HG03565 (cell line): ENCODE results near the gene CHL1.
A peak's percentile ranks its signal among the peaks of the same experiment; 100 is the strongest.

Source experiments
- ATAC-seq: cut with Tn5 transposase; IDR thresholded peaks from one replicate; pipeline ENCODE4 v1.9.1; 2021; ENCODE audit warnings: mild to moderate bottlenecking, moderate library complexity; ENCODE audit not compliant: unreplicated experiment

CHL1 gene, protein sequence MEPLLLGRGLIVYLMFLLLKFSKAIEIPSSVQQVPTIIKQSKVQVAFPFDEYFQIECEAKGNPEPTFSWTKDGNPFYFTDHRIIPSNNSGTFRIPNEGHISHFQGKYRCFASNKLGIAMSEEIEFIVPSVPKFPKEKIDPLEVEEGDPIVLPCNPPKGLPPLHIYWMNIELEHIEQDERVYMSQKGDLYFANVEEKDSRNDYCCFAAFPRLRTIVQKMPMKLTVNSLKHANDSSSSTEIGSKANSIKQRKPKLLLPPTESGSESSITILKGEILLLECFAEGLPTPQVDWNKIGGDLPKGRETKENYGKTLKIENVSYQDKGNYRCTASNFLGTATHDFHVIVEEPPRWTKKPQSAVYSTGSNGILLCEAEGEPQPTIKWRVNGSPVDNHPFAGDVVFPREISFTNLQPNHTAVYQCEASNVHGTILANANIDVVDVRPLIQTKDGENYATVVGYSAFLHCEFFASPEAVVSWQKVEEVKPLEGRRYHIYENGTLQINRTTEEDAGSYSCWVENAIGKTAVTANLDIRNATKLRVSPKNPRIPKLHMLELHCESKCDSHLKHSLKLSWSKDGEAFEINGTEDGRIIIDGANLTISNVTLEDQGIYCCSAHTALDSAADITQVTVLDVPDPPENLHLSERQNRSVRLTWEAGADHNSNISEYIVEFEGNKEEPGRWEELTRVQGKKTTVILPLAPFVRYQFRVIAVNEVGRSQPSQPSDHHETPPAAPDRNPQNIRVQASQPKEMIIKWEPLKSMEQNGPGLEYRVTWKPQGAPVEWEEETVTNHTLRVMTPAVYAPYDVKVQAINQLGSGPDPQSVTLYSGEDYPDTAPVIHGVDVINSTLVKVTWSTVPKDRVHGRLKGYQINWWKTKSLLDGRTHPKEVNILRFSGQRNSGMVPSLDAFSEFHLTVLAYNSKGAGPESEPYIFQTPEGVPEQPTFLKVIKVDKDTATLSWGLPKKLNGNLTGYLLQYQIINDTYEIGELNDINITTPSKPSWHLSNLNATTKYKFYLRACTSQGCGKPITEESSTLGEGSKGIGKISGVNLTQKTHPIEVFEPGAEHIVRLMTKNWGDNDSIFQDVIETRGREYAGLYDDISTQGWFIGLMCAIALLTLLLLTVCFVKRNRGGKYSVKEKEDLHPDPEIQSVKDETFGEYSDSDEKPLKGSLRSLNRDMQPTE (N-terminal part only)

DNA sequence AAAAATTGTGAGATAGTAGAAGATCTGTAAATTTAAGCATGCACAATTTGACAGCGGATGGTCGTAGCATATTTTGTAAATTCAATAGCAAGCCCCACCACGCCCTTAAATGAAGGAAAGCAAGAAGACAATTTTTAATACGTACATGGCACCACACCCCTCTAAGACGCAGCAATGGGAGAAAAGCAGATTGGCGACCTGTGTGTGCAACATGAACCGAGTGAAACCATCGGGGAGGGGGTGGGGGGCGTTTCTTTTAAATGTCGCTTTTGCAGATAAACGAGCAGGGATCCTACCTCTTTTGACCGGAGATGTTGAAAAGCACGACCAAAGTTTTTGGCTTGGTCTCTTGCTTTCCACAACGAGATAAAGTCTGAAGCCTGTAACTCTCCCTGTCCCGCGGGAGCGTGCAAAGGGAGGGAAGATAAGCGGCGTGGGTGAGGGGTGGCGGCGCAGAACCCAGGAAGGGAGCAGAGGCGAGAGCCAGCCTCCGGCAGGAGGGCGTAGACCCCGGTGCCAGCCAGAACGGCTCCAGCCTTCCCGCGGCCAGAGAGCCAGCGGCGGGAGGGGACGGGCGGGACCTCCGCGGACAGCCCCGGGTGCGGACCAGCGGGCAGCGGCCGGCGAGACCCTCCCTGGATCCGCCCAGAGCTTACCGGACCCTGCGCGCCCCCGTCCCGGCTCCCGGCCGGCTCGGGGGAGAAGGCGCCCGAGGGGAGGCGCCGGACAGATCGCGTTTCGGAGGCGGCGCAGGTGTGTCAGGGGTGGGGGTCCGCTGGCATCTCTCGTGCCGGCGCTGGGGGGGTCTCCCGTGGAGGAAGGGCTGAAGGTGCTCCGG, at the start of gene CHL1:
CHL1 (plus strand) TSS at position 453 of the 838 bp plus-strand sequence. CDS start 123,014 bp downstream, outside the sequence.
- no peak for ATAC-seq

DNA sequence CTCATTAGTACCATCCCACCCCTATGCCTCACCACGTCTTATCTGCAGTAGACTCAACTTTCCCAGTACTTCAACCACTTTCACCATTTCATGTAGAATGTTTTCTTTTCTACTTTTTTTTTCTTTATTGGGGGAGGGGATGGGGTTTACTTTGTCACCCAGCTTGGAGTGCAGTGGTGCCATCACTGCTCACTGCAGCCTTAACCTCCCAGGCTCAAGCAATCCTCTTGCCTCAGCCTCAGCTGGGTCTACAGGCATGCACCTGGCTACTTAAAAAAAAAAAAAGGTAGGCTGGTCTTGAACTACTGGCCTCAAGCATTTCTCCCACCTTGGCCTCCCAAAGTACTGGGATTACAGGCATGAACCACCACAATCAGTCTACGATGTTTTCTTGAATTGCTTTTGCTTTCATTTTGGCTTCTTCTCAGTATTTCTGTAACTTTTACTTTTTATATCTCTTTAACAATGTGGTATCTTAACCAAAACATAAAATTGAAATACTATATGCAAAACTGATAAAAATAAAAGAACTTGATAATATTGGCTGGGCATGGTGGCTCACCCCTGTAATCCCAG, 44.9 kb upstream of the CHL1 start:
- no peak for ATAC-seq

DNA sequence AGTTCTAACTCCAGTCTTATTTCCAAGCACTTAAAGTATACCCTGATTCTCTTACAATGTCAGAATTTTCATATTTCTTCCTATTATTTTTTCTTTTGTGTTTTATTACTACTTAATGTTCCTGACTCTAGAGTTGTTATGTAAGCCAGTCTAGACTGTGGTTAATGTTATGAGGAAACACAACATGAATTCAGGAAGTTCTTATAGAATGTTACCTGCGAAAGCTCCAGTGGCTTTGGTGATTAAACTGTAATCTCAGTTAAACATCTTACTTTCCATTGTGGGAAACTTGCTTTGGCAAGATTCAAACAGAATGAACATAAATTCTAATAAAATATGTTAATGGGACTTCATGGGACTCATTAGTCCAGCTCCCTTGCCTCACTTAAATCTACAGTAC, 36.6 kb upstream of the CHL1 start:
- no peak for ATAC-seq

DNA sequence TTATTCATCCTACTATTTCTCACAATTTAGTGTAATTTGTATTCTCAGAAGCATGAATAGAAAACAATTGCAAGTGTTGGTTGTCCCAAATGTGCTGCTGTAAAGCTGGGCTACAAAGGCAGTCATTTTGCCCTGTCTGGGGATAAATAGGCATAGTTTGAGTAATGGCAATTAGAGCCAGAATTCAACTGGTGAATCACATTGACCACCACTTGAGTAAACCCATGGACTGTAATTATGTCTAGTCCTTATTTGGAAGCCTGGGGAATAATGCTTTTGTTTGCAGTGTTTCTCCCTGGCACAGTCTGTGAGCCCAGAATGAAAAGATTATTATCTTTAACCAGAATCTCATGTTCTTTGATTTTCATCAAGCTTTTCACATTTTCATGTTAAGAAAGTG, 30.5 kb upstream of the CHL1 start:
- no peak for ATAC-seq

DNA sequence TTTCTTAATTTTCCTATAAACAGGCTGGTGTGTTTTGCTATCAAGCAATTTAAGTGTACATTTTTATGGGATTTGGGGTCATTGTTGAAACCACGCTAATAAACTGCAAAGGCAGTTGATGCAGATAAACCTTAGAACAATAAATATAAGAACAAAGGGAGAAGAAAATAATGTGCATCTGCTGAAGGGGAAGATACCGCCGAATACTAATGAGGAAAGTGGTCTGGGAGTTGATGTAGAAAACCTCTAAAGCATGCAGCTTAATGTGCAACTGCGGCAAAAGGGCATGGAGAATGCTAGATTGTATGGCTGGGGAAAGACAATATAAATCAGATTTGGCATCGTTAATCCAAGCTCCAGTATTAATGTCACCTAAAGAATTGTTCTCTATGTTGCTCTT, 29.8 kb upstream of the CHL1 start:
- ATAC-seq, result no peak

DNA sequence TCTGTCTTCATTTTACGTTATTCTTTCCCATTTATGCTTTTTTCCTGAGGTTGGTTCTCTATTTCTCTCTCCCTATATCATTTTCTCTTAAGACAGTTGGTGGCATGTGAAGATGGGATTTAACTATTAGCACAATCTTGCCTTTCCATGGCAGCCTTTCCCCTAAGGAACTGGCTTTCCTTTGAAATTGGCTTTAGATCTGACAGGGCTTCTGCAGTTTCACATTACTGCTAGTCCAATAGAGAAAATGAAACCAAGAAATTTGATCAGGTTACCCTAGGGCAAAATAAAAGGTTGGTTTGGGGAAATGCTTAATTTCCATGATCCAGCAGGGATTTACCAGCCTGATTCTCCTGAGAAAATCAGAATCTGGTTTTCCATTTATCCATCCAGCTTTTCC, 22.7 kb upstream of the CHL1 start:
- peak; percentile 74 for ATAC-seq

DNA sequence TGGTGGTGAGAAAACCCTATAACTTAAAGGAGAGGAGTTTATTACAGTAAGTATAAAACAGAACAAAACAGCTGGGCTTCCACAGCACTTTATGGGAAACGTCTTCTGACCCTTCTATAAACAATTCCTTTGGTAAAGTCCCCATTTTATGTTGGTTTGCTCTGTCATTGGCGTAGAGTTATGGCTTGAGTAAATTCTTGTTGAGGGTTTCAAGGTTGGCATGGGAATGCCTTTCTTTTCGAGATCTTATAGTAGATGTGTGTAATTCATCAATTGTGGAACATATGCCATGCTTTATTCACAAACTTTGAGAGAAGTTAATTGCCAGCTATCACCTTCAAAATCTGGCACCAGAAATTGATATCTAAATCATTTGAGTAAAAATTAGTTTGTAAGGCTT, 11.6 kb upstream of the CHL1 start:
- no peak for ATAC-seq

DNA sequence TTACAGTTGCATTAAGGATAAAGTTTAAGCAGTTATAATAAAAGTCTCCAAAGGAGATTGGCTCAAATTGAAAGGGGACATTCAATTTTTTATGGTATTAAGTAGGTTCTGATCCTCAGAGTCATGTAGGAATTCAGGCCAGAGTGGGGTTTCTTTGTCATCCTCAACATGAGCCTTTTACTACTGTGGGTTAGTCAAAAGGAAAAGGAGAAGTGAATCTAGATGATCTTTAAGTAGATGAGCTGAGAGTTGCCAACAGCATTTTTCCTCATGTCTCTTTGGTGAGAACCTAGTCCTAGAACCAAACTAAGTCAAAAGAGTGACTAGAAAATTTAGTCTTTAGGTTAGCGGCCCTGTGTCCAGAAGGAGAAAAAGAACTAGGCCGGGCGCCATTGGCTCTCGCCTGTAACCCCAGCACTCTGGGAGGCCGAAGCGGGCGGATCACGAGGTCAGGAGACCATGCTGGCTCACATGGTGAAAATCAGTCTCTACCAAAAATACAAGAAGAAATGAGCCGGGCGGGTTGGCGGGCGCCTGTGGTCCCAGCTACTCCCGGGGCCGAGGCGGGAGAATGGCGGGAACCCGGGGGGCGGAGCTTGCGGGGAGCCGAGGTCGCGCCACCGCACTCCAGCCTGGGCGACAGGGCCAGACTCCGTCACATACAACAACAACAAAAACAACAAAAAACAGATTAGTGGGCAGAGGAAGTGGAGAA, 4.2 kb upstream of the CHL1 start:
- peak; percentile 83 for ATAC-seq

DNA sequence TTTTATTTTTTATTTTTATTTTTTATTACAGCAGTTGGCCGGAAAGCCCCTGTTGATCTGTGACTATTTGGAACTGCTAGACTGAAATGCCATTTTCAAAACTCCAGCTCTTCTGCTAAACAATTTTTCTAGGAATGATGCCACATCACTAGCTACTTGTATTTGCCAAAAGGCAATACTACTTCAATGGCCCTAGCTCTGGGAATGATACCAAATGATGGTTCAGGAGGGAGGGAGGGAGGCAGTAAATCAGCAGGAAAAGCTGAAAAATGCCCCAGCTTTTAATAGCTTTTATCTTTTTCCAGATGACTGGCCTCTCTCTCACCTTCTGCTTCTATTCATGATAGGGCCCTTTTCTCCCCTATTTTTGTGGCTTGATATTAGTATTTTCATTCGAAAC, 2.6 kb upstream of the CHL1 start:
- no peak for ATAC-seq

DNA sequence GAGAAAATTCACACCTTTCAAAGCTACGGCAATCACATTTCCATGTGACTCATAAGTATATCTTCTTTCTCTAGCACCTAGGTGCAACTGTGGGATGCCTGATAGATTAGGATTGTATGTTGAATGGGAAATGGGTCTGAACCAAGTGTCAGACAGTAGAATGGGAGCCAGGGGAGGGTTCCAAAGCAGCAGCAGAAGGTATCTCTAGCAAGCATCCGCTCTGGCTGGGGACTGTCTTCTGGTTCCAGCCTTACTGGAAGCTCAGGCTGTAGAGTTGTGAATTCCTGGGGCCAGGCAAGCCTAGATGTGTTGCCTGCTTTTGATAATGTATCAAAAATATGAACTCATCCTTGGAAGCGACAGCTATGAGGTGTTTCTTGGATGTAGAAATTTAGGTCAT, 2.1 kb upstream of the CHL1 start:
- no peak for ATAC-seq

DNA sequence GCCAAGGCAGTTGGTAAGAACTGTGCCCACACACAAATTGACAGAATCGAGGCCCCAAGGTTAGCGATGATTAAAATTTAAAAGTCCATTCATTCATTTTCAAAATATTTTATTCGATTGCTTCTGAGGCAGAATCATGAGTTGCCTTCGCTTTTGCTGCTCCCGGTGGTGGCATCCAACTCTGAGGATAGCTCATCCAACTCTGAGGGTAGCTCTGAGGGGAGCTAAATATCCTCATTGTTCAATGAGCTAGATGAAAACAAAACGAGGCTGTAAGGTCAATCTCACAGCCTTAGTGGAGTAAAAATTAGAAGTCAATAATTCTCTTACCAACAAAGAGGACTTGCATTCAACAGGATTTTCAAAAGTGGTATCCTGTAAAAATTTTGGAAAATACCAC, 897 bp upstream of the CHL1 start:
- no peak for ATAC-seq

DNA sequence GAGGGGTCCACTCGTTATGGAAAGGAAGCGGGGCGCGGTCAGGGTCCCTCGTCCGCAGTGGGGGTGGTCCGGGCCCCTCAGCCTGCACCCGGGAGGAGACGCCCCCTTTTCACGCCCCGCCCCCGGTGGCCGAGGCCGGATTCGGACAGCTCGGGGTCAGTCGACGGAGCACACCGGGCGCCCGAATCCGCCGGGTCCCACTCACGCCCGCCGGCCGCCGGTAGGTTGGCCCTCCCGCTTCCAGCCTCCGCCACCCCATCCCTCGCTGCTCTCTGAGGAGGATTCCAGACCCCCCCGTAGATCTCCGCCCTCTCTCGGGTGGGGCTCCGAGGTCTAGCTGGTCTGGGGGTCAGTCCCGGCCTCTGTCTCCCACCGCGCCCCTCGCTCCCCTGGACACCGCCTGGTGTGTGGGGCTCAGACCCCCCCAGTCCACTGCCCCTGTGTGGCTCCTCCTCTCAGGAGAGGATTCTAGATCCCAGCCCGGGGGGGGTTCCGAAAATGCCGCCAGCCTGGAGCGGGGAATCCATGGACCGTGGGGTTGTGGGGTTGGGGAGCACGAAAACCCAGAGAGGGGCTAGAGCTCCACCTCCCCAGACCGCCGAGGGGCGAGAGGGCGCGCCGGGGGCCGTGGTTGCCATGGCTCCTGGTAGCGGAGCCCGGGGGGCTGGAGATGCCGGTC, 725 bp downstream of the CHL1 start:
- no peak for ATAC-seq

DNA sequence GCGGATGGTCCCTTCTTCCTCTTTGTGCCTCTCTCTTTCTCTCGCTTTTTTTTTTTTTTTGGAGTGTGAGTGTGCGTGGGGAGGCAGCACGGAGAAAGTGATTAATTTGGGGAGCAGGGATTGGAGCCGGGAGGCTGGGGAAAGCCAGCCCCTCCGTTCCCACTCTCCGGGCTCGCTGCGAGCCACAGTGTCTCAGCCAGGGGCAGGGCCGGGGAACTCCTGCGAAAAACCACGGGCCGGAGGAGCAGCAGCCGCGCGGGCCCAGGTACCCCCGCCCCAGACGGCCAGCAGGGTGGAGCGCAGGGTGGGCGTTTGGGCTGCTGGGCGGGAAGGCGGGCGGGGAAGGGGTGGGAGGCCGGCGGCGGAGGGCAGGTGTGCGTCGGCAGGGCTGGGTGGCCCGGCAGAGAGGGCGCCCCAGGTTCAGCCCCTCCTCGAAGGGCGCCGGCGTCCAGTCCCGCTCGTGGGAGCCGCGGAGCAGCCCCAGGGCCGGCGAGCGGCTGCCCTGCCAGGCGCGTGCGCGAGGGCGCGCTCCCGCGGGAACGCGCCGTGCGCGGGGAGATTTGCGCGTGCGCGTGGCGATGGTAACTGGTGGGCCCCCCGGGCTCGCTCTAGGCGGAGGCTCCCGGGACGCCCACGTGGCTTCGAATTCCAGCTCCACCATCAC, 1.4 kb downstream of the CHL1 start:
- no peak for ATAC-seq

DNA sequence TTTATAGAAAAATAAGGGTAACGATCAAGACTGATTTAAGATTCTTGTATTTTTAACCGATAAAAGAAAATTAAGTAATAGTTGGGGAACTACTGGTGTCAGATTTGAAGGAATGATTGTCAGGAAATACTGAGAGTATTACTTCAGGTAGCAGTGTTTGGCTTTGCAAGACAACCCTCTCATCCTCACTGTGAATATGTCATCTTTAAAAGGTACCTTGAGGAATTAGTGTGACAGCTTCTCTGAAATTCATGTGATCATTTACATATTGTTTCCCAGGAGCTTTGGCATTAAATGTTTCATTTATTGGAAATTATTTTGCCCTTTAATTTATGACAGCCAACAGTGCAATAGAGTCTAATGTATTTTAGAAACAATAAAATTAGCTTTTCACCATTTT, 3.3 kb downstream of the CHL1 start:
- no peak for ATAC-seq

DNA sequence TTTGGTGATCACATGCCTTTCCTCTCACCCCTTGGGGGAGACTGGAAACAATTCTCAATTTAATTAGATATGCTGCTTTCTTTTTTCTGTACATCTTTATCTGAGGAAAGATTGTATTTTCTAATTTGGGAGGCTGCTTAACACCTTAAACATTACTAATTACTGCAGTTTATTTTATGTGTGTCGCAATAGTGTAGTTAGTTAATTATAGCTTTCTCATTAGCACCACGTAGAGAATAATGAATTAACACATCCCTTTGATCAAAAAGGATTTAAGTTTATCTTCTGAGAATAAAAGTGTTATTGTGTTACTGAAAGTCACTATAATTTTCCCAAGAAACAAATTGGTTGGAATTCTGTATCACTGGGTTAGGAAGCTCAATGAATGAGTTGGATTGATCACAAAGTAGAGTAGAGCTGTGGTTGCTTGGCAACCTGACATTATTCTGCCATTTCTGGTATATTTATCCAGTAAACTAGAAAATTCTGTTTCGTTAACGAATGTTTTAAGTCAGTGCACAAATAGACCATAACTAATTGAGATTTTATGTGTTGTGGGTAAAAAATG, 4.3 kb downstream of the CHL1 start:
- no peak for ATAC-seq

DNA sequence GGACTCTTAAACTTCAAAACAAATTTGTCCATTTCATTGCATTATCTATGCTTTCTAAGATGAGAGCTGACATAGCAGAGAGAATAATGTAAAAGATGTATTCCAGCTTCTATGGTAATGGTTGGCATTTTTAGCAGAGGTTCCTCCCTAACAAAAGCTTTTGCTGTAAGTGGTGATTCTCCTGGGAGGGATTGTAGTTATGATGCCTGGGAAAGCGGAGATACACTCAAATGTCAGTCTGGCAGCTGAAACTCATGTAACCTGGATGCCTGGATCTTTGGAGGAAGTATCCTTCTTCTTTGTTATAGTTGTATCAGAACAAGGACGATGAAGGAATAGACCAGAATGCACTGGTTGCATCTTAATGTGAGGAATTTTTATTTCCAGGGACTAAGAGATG, 7.5 kb downstream of the CHL1 start:
- no peak for ATAC-seq

DNA sequence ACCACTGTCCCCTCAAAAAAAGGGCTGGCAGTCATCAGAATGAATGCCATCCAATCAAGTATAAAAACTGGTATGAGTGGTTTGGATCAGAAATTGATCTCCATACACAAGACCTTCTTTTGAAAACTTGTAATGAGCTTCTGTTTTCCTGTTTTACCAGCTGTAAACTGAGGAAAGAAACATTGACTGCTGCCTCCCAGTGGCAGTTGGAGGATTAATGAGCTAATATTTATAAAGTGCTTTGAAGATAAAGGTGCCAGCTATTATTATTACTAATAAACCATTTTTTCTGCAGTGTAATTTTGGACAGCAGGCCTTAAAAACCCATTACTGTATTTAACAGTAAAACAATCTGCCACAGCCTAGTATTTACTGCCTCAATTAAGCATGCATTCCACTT, 11.4 kb downstream of the CHL1 start:
- no peak for ATAC-seq

DNA sequence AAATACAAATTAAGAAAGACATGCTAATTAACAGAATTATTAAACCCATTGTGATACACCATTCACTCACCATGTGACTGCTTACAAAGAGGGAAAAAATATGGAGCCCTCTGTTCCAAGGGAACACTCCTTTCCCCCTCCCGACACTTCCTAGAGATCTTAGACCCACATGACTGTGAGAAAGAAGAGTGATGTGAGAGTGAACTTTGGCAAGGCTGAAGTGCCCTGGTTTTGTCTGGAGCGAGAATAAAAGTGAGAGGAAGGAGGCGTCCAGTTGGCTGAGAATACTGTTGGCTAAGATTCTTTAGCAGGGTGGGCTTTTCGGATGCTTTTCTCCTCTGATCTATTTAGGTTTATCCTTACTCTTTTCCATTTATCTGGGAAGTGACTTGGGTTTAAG, 14.1 kb downstream of the CHL1 start:
- ATAC-seq, result no peak
